ENCODE data around the gene CDH23.

Gene CDH23

DNA sequence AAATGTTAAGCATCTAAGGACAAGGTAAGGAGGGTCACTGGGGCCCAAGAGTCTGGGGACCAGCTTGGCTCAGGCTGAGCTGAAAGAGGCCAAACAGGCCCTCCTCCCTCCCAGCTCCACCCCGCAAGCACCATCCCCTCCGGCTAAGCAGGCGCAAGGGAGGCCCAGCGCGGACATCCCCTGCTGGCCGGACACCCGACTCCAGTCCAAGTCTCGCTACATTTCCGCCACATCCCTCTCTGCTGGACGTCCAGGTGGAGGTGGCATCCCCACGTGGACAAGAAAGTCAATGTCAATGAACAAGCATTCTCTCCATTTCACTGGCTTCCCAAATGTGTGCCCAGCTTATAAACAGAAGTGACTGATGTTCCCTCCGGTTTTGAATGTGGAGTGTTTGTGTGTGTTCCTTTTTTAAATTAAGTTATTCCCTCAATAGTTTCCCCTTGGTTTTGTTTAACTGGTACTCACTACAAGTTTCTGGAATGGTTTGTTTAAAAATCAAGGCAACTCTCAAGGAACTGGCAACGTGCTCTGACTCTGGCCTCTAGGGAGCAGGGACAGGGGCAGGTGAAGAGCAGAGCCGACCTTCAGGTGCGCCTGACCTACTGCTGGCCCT is 418.9 kb downstream of the CDH23 start:
- Histone ChIP-seq H3K18ac (ENCODE audit: low read length) (no peak overlapping the region), H2AK5ac (ENCODE audit: low read length) (no peak overlapping the region), H3K23ac (ENCODE audit: low read length) (no peak overlapping the region), H3K4me3 (ENCODE audit: low read depth, low read length) (no peak overlapping the region), H4K91ac (ENCODE audit: low read depth, low read length) (no peak overlapping the region), H3K14ac (ENCODE audit: low read length) (no peak overlapping the region), H3K27me3 (ENCODE audit: insufficient read depth, low read length) (no peaks in the 10 kb centered on the region), H4K12ac (ENCODE audit: low read depth, low read length) (no peak overlapping the region), H2BK5ac (ENCODE audit: low read depth, low read length, poor library complexity) (no peak overlapping the region), H3K79me1 (ENCODE audit: low read length) (no peaks in the 10 kb centered on the region), H3K4ac (ENCODE audit: low read depth, low read length) (no peak overlapping the region), H3K79me2 (ENCODE audit: control insufficient read depth, insufficient read depth, low read length, poor library complexity) (no peaks in the 10 kb centered on the region), H3K9ac (ENCODE audit: low read length) (no peak overlapping the region), H4K8ac (ENCODE audit: low read depth, low read length) (no peak overlapping the region), H3K4me1 (ENCODE audit: control insufficient read depth in 1 of 2, insufficient read depth in 2 of 2, low read length in 2 of 2) (no peaks in the 10 kb centered on the region), H3K36me3 (ENCODE audit: control insufficient read depth in 1 of 2, insufficient read depth in 2 of 2, low read length in 2 of 2) (peaks cover 58 to 65% of the 10 kb centered on the region in 2 experiments), H2AFZ (ENCODE audit: insufficient read depth, low read length, poor library complexity) (no peak overlapping the region), H3K4me2 (ENCODE audit: low read length) (no peak overlapping the region), H2BK12ac (ENCODE audit: low read length) (no peak overlapping the region), H2BK120ac (ENCODE audit: insufficient read depth, low read length, poor library complexity) (no peak overlapping the region), H3K27ac (ENCODE audit: low read depth, low read length) (no peak overlapping the region), H3K9me3 (ENCODE audit: insufficient read depth, low read depth, low read length) (peaks cover 3% of the 10 kb centered on the region)
- no CpG with 5 or more reads among the region's 15 CpGs for WGBS (ENCODE audit: extremely low coverage, insufficient coverage, insufficient read length)
- peak in 1 of 2 donors; percentile 25 for DNase-seq

DNA sequence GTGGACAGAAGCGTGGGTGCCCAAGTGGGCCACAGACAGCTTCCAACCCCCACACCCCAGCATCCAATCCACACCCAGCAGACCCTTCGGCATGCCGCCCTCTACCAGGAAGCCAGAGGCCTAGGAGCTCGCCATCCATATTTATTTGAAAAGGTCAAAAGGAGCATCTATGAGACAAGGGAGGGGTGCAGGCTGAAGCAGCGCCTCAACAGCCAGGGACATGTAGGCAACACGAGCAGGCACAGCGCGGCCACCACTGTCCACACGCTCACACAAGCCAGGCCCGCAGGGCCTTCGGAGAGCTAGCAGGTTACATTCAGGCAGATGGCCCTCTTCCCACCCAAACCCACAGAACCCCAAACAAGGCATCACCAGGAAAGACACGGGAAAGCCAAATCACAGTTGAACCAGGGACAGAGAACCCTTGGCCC is 419.7 kb downstream of the CDH23 start:
- no peak overlapping the region for H3K4me2 ChIP-seq (ENCODE audit: low read length)

DNA sequence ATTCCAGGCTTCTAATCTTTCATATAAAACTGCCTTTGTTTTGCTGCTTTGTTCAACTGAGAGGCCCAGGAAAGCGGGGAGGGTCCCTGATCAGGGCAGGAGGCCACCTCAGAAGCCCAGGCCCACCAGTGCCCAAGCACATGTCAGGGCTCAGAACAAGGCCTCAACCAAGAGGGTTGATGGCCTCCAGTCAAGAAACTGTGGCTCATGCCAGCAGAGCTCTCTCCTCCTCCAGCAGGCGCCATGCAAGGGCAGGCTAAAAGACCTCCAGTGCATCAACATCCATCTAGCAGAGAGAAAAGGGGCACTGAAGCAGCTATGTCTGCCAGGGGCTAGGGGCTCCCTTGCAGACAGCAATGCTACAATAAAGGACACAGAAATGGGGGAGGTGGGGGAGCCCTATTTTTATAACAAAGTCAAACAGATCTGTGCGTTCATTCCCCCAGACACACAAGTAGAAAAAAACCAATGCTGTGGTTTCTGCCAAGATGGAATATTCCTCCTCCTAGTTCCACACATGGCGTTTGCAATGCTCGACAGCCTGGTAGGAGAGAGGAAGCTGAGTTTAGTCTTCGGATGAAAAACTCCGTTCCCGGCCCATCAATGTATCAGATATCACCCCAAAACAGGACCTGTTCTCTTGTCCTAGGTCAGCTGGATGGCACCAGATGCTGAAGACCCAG is 420.4 kb downstream of the CDH23 start:
- Histone ChIP-seq H3K79me1 (ENCODE audit: low read length) (no peaks in the 10 kb centered on the region), H3K4me3 (ENCODE audit: low read depth, low read length) (no peak overlapping the region), H2BK120ac (ENCODE audit: insufficient read depth, low read length, poor library complexity) (no peak overlapping the region), H3K9me3 (ENCODE audit: insufficient read depth, low read depth, low read length) (peaks cover 3% of the 10 kb centered on the region), H2AFZ (ENCODE audit: insufficient read depth, low read length, poor library complexity) (no peak overlapping the region), H3K79me2 (ENCODE audit: control insufficient read depth, insufficient read depth, low read length, poor library complexity) (no peaks in the 10 kb centered on the region), H4K8ac (ENCODE audit: low read depth, low read length) (no peak overlapping the region), H2BK5ac (ENCODE audit: low read depth, low read length, poor library complexity) (no peak overlapping the region), H4K91ac (ENCODE audit: low read depth, low read length) (no peak overlapping the region), H2AK5ac (ENCODE audit: low read length) (no peak overlapping the region), H3K27ac (ENCODE audit: low read depth, low read length) (no peak overlapping the region), H3K4ac (ENCODE audit: low read depth, low read length) (no peak overlapping the region), H3K36me3 (ENCODE audit: control insufficient read depth in 1 of 2, insufficient read depth in 2 of 2, low read length in 2 of 2) (peaks cover 73 to 80% of the 10 kb centered on the region in 2 experiments), H3K27me3 (ENCODE audit: insufficient read depth, low read length) (no peaks in the 10 kb centered on the region), H3K23ac (ENCODE audit: low read length) (no peak overlapping the region), H3K4me1 (ENCODE audit: control insufficient read depth in 1 of 2, insufficient read depth in 2 of 2, low read length in 2 of 2) (no peaks in the 10 kb centered on the region), H3K4me2 (ENCODE audit: low read length) (no peak overlapping the region), H2BK12ac (ENCODE audit: low read length) (no peak overlapping the region), H3K18ac (ENCODE audit: low read length) (no peak overlapping the region), H4K12ac (ENCODE audit: low read depth, low read length) (no peak overlapping the region), H3K14ac (ENCODE audit: low read length) (no peak overlapping the region), H3K9ac (ENCODE audit: low read length) (no peak overlapping the region)
- no peak for DNase-seq
- no CpG with 5 or more reads among the region's 8 CpGs for WGBS (ENCODE audit: extremely low coverage, insufficient coverage, insufficient read length)

More for the DNA sequence above, 419.7 kb downstream of the CDH23 start:
- Histone ChIP-seq H2BK120ac (ENCODE audit: insufficient read depth, low read length, poor library complexity) (no peak overlapping the region), H3K4me3 (ENCODE audit: low read depth, low read length) (no peak overlapping the region), H3K27me3 (ENCODE audit: insufficient read depth, low read length) (no peaks in the 10 kb centered on the region), H3K9ac (ENCODE audit: low read length) (no peak overlapping the region), H3K36me3 (ENCODE audit: control insufficient read depth in 1 of 2, insufficient read depth in 2 of 2, low read length in 2 of 2) (peaks cover 66 to 74% of the 10 kb centered on the region in 2 experiments), H3K4me1 (ENCODE audit: control insufficient read depth in 1 of 2, insufficient read depth in 2 of 2, low read length in 2 of 2) (no peaks in the 10 kb centered on the region), H4K8ac (ENCODE audit: low read depth, low read length) (no peak overlapping the region), H2AFZ (ENCODE audit: insufficient read depth, low read length, poor library complexity) (no peak overlapping the region), H3K27ac (ENCODE audit: low read depth, low read length) (no peak overlapping the region), H3K9me3 (ENCODE audit: insufficient read depth, low read depth, low read length) (peaks cover 3% of the 10 kb centered on the region), H4K12ac (ENCODE audit: low read depth, low read length) (no peak overlapping the region), H2BK5ac (ENCODE audit: low read depth, low read length, poor library complexity) (no peak overlapping the region), H2AK5ac (ENCODE audit: low read length) (no peak overlapping the region), H3K4ac (ENCODE audit: low read depth, low read length) (no peak overlapping the region), H3K18ac (ENCODE audit: low read length) (no peak overlapping the region), H3K79me1 (ENCODE audit: low read length) (no peaks in the 10 kb centered on the region), H2BK12ac (ENCODE audit: low read length) (no peak overlapping the region), H3K14ac (ENCODE audit: low read length) (no peak overlapping the region), H3K23ac (ENCODE audit: low read length) (no peak overlapping the region), H3K79me2 (ENCODE audit: control insufficient read depth, insufficient read depth, low read length, poor library complexity) (no peaks in the 10 kb centered on the region), H4K91ac (ENCODE audit: low read depth, low read length) (no peak overlapping the region)
- no peak for DNase-seq
- WGBS (ENCODE audit: extremely low coverage, insufficient coverage, insufficient read length), result no CpG with 5 or more reads among the region's 12 CpGs

DNA sequence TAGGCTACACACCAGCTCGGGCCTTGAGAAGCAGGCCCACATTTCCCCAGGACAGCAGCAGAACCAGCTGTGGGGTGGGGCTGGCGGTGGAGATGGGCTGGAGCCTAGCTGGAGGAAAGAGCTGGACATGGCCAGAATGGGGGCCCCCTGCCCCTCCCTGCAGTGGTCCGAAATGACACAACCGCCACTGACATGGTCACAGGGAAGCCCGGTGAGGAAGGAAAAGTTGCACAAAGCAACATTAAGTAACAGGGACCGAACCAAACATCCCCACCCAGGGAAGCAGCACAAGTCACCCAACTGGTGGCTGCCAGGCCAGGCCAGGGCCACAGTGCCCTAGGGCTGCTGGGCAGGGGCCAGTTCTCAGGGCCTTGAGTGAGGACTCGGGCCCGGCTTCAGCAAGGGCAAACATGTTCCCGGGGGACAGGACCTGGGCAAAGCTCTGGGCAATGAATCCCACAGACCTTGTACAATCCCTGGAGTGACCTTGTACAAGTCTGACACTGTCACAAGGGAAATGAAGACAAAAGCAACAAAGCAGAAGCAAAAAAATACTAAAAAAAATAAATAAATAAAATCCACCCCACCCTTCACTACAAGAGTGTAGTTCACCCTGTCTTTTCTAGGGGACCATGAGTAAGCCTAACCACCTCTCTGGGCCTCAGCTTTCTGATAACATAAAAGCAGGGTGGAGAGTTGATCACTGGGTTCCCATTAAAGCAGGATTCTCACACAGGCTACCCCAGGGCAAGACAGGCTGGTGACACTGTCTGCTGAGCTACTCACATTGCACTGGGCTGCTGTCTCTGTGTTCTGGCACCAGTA is 421.3 kb downstream of the CDH23 start:
- H3K27me3 ChIP-seq (ENCODE audit: insufficient read depth, low read length), result no peaks in the 10 kb centered on the region
- peaks cover 75 to 81% of the 10 kb centered on the region in 2 experiments for H3K36me3 ChIP-seq (ENCODE audit: control insufficient read depth in 1 of 2, insufficient read depth in 2 of 2, low read length in 2 of 2)
- no peak overlapping the region for H2AK5ac ChIP-seq (ENCODE audit: low read length)
- no peak overlapping the region for H3K23ac ChIP-seq (ENCODE audit: low read length)
- H4K12ac ChIP-seq (ENCODE audit: low read depth, low read length), result no peak overlapping the region
- no peaks in the 10 kb centered on the region for H3K4me1 ChIP-seq (ENCODE audit: control insufficient read depth in 1 of 2, insufficient read depth in 2 of 2, low read length in 2 of 2)
- no peak overlapping the region for H3K4me3 ChIP-seq (ENCODE audit: low read depth, low read length)
- H3K14ac ChIP-seq (ENCODE audit: low read length), result no peak overlapping the region
- no peak overlapping the region for H2BK120ac ChIP-seq (ENCODE audit: insufficient read depth, low read length, poor library complexity)
- H4K8ac ChIP-seq (ENCODE audit: low read depth, low read length), result no peak overlapping the region
- H3K9me3 ChIP-seq (ENCODE audit: insufficient read depth, low read depth, low read length), result peaks cover 3% of the 10 kb centered on the region
- H2BK5ac ChIP-seq (ENCODE audit: low read depth, low read length, poor library complexity), result no peak overlapping the region
- no peak overlapping the region for H3K18ac ChIP-seq (ENCODE audit: low read length)
- no peak overlapping the region for H4K91ac ChIP-seq (ENCODE audit: low read depth, low read length)
- no peak overlapping the region for H3K27ac ChIP-seq (ENCODE audit: low read depth, low read length)
- H3K9ac ChIP-seq (ENCODE audit: low read length), result no peak overlapping the region
- H3K79me2 ChIP-seq (ENCODE audit: control insufficient read depth, insufficient read depth, low read length, poor library complexity), result no peaks in the 10 kb centered on the region
- H3K79me1 ChIP-seq (ENCODE audit: low read length), result no peaks in the 10 kb centered on the region
- H2BK12ac ChIP-seq (ENCODE audit: low read length), result no peak overlapping the region
- DNase-seq, result no peak
- no peak overlapping the region for H3K4ac ChIP-seq (ENCODE audit: low read depth, low read length)
- WGBS (ENCODE audit: extremely low coverage, insufficient coverage, insufficient read length), result no CpG with 5 or more reads among the region's 9 CpGs
- H2AFZ ChIP-seq (ENCODE audit: insufficient read depth, low read length, poor library complexity), result no peak overlapping the region
- no peak overlapping the region for H3K4me2 ChIP-seq (ENCODE audit: low read length)
